ENCODE measurements around the gene FAM110A.
"Not testable (repeated sequence)": the region's sequence is repeated elsewhere in the genome, so short reads cannot be mapped to it uniquely, and the experiment has no call there.

Gene FAM110A

GRCh38 chr20:873875-874607, 40.5 kb downstream of the FAM110A start:
- no peak for DNase-seq (ENCODE audit: low read depth)

GRCh38 chr20:875115-875514, 41.6 kb downstream of the FAM110A start:
- DNase-seq (ENCODE audit: low read depth): no peak

- no peak for DNase-seq (ENCODE audit: low read depth)
Observed at GRCh38 chr20:877814-878213, 44.3 kb downstream of the FAM110A start.

- no peak for DNase-seq (ENCODE audit: low read depth)
Observed at GRCh38 chr20:878511-879307, 45.2 kb downstream of the FAM110A start.

GRCh38 chr20:879626-880025, 46.1 kb downstream of the FAM110A start:
- DNase-seq (ENCODE audit: low read depth): no peak

- DNase-seq (ENCODE audit: low read depth): no peak
Observed at GRCh38 chr20:881051-881782, 47.7 kb downstream of the FAM110A start.

- DNase-seq (ENCODE audit: low read depth): no peak
Observed at GRCh38 chr20:881783-882144, 48.2 kb downstream of the FAM110A start.

- DNase-seq (ENCODE audit: low read depth): no peak
Observed at GRCh38 chr20:884983-885952, 51.8 kb downstream of the FAM110A start.

- no peak for DNase-seq (ENCODE audit: low read depth)
Observed at GRCh38 chr20:887137-887536, 53.6 kb downstream of the FAM110A start.

- DNase-seq (ENCODE audit: low read depth): no peak
Observed at GRCh38 chr20:888057-888456, 54.5 kb downstream of the FAM110A start.

GRCh38 chr20:889106-889505, 55.6 kb downstream of the FAM110A start:
- no peak for DNase-seq (ENCODE audit: low read depth)

GRCh38 chr20:889932-890463, 56.5 kb downstream of the FAM110A start:
- no peak for DNase-seq (ENCODE audit: low read depth)

GRCh38 chr20:890666-891057, 57.1 kb downstream of the FAM110A start:
- DNase-seq (ENCODE audit: low read depth): no peak

- DNase-seq (ENCODE audit: low read depth): no peak
Observed at GRCh38 chr20:891058-891705, 57.7 kb downstream of the FAM110A start.

GRCh38 chr20:891706-892080, 58.2 kb downstream of the FAM110A start:
- no peak for DNase-seq (ENCODE audit: low read depth)

GRCh38 chr20:892371-892770, 58.9 kb downstream of the FAM110A start:
- not testable (repeated sequence) for DNase-seq (ENCODE audit: low read depth)

All from stimulated activated CD8-positive, alpha-beta memory T cell treated with anti-CD3 and anti-CD28 coated beads, Interleukin-15, amount 100 ng/mL, for 1 hour (primary cell).